Cardiac septum (tissue), 1 donor: ENCODE data around the gene RIC1. TPM values are rescaled to one million over a fixed set of nuclear protein-coding genes. Genes with fewer than 3 reads are reported as not detected.
"Not testable (repeated sequence)": the region's sequence is repeated elsewhere in the genome, so short reads cannot be mapped to it uniquely, and the experiment has no call there.

Experiments
- DNase-seq: peaks from one replicate; pipeline ENCODE4 v3.0.0-alpha.2; 2020; ENCODE audit warnings: low spot score
- intact Hi-C: fragments of 100-400 bp; cut with DNase I; formaldehyde crosslinking; loops from one replicate; pipeline ENCODE4 v1.14.0; 2022
- total RNA-seq: library from RNA; stranded (reverse); fragmentation: NEBNext Ultra II Directional; extraction: Animal tissue kit (Norgen Biotek cat#: 25700); gene quantifications from one replicate; pipeline ENCODE4 v1.2.1, GENCODE V29; 2021
- donor health status: DM: no; HTN: no; CAD: no.

The RIC1 gene
- total RNA-seq, 1 donor from 2014 or later = 9.3 TPM

GRCh38 chr9:5614985-5615384 lies 13.9 kb upstream of the RIC1 start:
- DNase-seq = no peak
- intact Hi-C loops = no loop called here

DNA sequence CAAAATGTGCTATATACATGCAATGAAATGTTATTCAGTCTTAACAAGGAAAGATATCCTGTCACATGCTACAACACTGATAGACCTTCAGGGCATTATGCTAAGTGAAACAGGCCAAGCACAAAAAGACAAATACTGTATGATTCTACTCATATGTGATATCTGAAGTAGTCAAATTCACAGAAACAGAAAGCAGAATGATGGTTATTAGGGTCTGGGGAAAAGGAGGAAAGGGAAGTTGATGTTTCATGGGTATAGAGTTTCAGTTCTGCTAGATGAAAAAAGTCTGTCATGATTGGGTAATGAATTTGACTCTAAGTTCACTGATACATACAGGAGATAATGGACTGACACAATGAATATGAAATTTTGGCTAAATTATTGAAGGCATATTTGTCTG lies 11.2 kb upstream of the RIC1 start:
- intact Hi-C loops = no loop called here
- no peak for DNase-seq

GRCh38 chr9:5620494-5620893 lies 8.4 kb upstream of the RIC1 start:
- intact Hi-C loops = no loop called here
- DNase-seq = no peak

DNA sequence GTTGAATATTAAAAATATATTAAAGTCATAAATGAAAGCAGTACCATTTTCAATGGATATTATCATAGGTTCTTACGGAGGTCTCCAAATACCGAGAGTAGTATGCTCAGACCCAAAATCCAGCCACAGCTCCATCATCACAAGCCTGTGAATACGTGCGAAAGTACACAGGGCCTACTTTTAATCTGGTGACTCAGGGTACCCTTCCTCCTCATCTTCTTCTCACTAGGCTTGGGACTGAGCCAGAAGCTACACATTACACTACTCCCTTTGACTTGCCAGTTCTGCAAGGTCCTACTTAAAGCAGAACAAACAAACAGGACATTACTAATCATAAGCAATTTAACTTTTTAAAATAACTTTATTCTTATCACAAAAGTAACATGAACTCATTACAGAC lies 7.6 kb upstream of the RIC1 start:
- no peak for DNase-seq
- intact Hi-C loops = no loop called here

DNA sequence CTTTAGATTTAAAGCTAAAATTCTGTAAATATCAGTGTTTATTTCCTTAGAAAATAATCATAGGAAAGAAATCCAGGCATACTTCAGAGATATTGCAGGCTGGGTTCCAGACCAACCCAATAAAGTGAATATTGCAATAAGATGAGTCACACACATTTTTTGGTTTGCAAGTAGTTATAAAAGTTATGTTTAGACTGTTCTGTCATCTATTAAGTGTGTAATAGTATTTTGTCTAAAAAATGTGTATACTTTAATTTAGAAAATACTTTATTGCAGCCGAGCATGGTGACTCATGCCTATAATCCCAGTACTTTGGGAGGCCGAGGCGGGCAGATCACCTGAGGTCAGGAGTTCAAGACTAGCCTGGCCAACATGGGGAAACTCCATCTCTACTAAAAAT lies 6.9 kb upstream of the RIC1 start:
- DNase-seq = no peak
- intact Hi-C loops = no loop called here

DNA sequence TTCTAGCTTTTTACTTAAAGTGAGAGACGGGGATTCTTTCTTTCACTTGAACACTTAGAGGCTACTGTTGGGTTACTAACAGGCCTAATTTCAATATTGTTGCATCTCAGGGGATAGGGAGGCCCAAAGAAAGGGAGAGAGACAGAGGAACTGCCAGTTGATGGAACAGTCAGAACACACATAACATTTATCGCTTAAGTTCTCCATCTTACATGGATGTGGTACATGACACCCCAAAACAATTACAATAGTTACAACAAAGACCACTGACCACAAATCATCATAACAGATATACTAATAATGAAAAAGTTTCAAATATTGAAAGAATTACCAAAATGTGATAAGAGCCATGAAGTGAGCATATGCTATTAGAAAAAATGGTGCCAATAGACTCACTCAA lies 4.3 kb upstream of the RIC1 start:
- DNase-seq = no peak
- intact Hi-C loops = loop anchor here (5.0 kb wide), 1 partner anchor 208 kb away; the partner anchor contains the start of gene ERMP1

DNA sequence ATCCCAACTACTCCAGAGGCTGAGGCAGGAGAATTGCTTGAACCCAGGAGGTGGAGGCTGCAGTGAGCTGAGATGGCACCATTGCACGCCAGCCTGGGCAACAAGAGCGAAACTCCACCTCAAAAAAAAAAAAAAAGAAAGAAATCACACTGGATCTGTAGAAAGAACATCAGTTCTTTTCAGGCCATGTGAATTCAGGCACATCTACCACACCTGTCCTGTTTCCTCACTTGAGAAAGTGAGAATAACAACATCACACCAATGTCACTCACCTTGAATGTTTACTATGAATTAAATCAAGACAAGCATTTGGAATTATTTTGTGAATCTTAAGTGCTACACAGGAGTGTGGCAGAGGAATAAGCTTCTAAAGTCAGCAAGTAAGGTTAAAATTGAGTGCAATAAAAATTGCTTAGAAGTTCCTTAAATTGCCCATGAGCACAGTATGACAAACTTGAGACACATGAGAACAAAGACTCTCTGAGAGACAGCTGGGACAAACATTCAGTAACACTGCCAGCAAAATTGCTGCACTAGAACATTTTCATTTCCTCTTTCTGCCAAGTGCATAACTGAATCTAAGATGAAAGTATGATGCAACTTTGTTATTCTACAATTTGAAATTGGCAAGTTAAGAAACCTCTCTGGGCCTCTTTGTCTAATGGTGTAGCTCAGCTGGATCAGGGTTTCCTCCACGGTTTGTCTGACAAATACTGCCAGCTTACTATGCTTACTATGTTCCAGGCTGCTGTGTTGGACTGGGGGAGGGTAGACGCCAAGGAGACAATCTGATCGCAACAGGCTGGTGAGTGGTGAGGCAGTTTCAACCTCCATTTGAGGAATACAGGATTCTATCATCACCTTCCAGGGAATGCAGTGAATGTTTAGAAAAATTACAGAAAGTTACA lies 1.9 kb upstream of the RIC1 start:
- no peak for DNase-seq
- intact Hi-C loops = loop anchor here (5.0 kb wide), 1 partner anchor 205 kb away; the partner anchor contains the start of gene ERMP1

GRCh38 chr9:5627686-5628085 lies 1.2 kb upstream of the RIC1 start:
- DNase-seq = not testable (repeated sequence)
- intact Hi-C loops = loop anchor here (5.0 kb wide), 1 partner anchor 205 kb away; the partner anchor contains the start of gene ERMP1

DNA sequence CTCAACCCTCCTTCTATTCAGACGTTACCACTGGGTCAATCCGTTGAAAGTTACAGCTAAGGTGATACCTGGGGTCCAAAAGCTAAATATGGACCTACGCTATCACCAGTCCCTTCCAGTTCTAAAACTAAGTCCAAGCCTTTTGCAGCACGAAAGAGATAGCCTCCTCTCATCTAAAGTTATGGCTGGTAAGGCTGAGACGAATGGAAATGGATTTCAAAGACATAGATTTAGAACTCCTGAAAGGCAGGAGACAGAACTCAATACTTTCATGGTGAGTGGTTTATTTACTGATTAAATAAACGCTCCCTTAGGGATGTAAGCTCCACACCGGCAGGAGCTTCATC lies 751 bp upstream of the RIC1 start:
- no peak for DNase-seq
- intact Hi-C loops = loop anchor here (5.0 kb wide), 1 partner anchor 204 kb away; the partner anchor contains the start of gene ERMP1

DNA sequence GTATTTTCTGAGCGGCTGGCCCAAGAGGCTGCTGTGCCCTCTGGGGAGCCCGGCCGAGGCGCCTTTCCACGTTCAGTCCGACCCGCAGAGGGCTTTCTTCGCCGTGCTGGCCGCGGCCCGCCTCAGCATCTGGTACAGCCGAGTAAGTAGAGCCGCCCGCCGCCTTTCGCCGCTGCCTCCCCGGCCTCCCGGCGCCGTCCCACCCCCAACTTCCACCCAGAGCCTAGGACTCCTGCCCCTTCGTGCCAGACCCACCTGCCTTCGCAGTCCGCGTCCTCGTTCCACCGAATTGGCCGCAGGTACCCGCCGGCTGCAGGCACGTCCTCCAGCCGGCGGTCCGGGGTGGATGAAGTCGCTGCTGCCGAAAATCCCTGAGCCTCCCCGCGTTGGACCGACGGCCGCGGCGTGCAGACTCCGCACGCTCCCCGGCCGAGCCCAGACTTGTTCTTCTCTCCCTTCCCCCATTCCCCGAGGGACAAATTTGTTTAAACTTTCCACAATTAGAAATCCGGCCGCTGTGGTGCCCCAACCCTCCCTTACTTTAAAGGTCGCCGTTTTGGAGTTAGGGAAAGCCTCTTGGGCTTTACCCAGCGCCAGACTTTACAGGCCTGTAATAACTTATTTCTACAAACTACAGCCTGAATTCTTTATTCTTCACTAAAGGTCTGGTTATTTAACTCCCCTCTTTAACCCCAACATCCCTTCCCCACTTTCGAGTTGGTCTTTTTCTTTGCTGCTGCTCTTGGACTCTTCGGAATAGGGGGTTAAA lies 589 bp downstream of the RIC1 start:
- DNase-seq = peak; percentile 84
- intact Hi-C loops = loop anchor here (5.0 kb wide), 1 partner anchor 203 kb away; the partner anchor contains the start of gene ERMP1

DNA sequence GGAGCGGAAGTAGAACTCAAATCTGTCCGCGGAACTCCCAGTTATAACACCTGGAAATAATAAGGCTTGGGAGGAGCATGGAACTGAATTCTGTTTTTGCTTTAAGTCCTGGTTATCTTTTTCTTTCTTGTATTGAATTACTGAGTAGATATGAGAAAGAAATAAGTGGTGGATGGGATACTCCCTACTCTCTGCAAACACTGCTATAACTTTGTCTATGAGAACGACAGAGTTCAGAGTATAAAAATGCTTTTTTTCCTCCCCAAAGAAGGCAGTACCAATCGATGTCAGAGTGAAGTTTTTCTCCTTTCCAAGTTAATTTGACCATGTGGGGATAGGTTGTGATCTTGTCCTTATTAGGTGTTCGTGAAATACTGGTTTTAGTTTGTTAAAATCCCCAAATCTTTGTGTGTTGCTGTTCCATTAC lies 1.2 kb downstream of the RIC1 start:
- intact Hi-C loops = no loop called here

GRCh38 chr9:5631026-5631425 lies 2.1 kb downstream of the RIC1 start:
- DNase-seq = no peak
- intact Hi-C loops = no loop called here

More for the DNA sequence above, 1.2 kb downstream of the RIC1 start:
- no peak for DNase-seq

DNA sequence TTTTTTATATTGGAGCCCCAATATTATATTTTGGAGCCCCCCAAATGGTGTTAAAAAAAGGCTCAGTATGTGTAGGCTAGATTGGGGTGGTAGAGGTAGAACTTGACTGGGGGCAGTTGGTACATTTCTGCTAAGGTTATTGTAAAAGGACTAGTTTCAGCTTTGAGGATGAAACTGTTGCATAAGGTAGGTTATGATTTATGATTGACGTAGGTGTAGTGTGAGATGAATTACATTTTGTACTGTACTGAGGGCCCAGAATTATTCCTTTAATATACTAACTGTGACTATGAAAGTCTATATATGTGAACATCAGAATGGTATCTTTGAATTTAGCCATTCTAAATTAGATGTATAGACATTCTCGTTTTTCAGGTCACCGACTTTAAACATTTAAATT lies 3.6 kb downstream of the RIC1 start:
- intact Hi-C loops = no loop called here
- DNase-seq = no peak

- DNase-seq = no peak
Measured at GRCh38 chr9:5633243-5633642, 4.3 kb downstream of the RIC1 start.

GRCh38 chr9:5635390-5635789 lies 6.5 kb downstream of the RIC1 start:
- intact Hi-C loops = no loop called here
- DNase-seq = no peak

More at GRCh38 chr9:5633243-5633642, 4.3 kb downstream of the RIC1 start:
- intact Hi-C loops = no loop called here

GRCh38 chr9:5639816-5640215 lies 10.9 kb downstream of the RIC1 start:
- intact Hi-C loops = no loop called here
- no peak for DNase-seq

GRCh38 chr9:5642170-5642569 lies 13.3 kb downstream of the RIC1 start:
- intact Hi-C loops = no loop called here
- DNase-seq = no peak

GRCh38 chr9:5643005-5643624 lies 14.2 kb downstream of the RIC1 start:
- DNase-seq = no peak
- intact Hi-C loops = no loop called here

GRCh38 chr9:5644501-5644900 lies 15.6 kb downstream of the RIC1 start:
- DNase-seq = no peak
- intact Hi-C loops = no loop called here

- intact Hi-C loops = no loop called here
Measured at GRCh38 chr9:5646116-5646515, 17.2 kb downstream of the RIC1 start.

More at GRCh38 chr9:5646116-5646515, 17.2 kb downstream of the RIC1 start:
- no peak for DNase-seq
